ENCODE data around the gene HPCA.

HPCA gene

DNA sequence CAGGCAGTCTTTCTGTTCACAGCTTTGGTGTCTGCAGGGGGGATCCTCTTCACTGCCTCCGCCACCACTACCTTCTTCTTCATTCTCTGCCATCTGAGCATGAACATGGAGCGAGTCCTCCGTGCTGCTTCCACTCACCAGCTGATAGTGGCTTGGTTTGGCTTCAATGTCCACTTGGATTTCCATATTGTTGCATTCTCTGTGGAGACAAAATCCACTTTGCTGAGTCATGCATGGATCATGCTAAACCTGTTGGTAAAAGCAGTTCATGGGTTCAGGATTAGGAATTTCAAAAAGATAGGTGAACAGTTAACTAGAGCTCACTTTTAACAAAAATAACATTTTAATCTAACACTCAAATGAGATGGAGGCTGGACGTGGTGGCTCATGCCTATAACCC lies 50.8 kb downstream of the HPCA start:
- ATAC-seq: no peak

DNA sequence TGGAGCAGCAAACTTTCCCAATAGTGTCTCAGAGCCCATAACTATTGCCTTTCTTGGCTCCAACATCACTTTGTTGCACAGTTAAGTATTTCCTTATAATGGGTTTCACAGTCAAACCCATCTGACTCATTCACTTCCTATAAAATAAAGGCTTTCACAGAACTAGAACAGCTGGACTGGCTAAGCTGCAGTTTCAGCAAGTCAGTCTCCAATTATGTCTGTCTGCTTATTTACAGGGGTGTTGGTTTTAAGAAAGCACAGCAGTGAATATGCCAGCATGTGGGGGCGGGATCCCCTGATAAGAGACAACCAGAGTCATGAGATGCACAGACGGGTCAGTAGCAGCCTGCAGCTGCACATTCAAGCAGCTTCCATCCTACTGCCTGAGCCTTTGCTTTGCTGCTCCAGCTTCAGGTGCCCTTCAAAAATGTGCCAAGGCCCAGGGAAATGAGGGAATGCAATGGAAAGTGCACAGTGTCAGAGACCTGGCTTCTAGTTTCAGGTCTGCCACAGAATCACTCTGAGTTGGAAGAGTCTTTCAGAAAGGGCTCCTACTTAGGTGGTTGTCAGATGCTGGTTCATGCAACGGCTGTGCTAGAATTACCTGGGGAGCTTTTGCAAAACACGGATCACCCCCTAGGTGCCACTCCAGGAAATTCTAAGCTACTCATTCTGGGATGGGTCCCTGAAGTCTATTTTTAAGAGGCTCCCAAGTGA lies 53.5 kb downstream of the HPCA start:
- peak; percentile 55 for ATAC-seq

DNA sequence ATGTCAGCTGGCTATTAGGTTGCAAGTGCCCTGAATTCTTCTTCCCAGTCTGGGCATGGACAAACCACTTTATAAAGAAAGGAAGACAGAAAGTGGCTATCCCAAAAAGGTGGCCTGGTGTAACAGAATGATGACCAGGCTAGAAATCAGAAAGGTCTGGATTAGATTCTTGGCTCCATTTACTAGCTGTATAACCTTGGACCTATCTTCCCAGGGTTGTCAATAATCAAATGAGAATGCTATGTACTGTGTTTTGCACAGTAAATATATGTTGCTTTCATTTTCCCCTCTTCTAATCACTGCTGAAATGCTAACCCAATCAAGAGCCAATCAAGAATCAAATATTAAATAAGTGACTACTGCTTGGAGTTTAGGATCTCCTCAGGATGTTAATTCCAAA lies 57.9 kb downstream of the HPCA start:
- ATAC-seq: no peak

Measured in activated CD4-positive, CD25-positive, alpha-beta regulatory T cell treated with anti-CD3 and anti-CD28 coated beads, Interleukin-2, amount 50 U/mL, for 24 hours (primary cell).